Measurements from ENCODE around the gene MCOLN1.

MCOLN1 gene

DNA sequence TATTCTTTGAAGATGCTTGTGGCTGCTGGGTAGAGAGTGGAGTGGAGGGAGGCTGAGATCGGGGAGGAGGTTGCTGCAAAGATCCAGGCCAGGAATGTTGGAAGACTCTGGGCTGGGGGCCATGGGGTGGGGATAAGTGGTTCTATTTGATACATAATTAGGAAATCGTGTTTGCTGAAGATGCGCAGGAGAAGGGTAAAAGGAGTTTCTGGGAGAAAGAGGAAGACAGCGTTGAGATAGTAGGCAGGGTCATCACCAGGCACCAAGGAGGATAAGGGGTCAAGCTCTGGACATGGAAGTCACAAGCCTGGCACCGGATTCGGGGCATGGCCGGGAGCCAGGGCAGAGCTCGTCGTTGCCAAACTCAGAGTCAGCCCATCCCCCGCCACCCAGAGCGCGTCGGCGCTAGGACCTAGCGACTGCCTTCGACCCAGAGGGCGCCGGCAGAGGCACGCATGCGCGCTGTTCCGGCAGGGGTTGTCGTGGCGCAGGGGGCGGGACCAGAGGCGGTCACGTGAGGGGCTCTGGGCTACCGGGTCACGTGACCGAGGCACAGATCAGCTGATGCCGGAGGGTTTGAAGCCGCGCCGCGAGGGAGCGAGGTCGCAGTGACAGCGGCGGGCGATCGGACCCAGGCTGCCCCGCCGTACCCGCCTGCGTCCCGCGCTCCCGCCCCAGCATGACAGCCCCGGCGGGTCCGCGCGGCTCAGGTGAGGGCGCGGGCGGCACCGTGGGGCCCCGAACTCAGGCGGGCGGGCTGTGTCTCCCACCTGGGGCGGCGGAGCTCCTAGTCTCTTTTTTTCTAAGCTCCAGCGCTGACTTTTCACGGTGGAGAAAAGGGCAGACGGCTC, at the start of gene MCOLN1:
Gene MCOLN1, plus strand, starts transcription at position 553 of the 851 bp plus-strand sequence. Its CDS starts 127 bp downstream, at position 680.
- in situ Hi-C loops (cut with HindIII; ENCODE audit: low sequenced_read_pairs): no loop called here

- in situ Hi-C loops (cut with HindIII; ENCODE audit: low sequenced_read_pairs): no loop called here
Measured at GRCh38 chr19:7475665-7476064, 46.8 kb upstream of the MCOLN1 start.

DNA sequence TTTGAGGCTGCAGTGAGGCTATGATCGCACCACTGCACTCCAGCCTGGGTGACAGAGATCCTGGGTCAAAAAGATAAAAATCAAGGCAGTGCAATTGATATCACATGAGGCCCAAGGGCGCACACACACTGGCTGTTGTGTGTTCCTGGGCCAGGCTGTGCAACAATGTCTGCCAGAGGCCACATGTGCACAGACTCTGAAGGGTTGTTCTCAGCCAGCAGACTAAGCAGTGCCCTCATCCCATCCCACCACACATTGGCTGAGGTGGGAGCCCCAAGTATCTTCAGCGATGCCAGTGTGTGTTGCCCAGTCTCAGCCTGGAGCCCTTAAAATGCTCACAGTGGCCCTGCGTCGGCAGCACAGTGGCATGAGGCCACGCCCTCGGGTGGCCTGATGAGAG, 46.2 kb upstream of the MCOLN1 start:
- in situ Hi-C loops (cut with HindIII; ENCODE audit: low sequenced_read_pairs): no loop called here

GRCh38 chr19:7476777-7477494, 45.5 kb upstream of the MCOLN1 start:
- in situ Hi-C loops (cut with HindIII; ENCODE audit: low sequenced_read_pairs): no loop called here

DNA sequence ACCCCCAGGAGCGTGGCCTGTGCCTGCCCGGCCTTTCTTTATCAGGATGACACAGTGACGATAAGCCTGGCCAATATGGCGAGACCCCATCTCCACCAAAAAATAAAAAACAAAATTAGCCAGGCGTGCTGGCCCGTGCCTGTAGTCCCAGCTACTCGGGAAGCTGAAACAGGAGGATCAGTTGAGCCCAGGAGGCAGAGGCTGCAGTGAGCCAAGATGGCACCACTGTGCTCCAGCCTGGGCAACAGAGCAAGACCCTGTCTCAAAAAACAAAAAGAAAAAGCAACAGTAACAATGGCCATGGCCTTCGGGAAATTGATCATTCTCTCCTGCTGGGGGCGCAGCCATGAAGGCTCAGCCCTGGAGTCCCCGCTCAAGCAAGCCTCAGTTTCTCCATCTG, 44.7 kb upstream of the MCOLN1 start:
- in situ Hi-C loops (cut with HindIII; ENCODE audit: low sequenced_read_pairs): no loop called here

DNA sequence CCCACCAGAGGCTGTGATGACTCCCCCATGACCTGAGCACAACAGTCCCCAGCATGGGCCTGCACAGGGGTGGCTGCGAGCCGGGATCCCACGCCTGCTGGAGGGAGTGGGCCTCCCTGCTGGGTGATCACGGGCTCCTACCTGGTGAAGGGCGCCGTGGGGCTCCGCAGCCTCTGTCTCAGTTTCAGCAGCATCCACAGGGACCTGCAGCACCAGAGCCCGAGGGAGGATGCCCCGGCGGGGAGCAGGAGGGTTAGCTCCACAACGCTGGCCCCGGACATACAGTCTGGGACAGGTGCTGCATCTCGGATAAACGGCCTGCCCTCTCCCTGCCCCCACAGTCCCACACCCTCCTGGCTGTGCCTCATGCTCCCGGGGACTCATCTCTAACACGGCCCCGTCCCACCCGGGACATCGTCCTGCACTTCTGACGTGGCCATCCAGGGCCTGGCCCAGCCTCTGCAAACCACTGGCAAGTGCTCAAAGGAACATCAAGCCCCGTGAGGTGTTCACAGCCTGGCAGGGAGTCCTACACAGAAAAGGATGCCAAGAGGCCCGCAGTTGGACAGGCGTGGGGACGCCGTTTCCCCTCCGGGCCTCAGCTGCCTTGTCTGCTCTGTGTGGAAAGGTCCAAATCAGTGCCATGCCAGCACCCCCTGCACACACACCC, 44.1 kb upstream of the MCOLN1 start:
- in situ Hi-C loops (cut with HindIII; ENCODE audit: low sequenced_read_pairs): no loop called here

- in situ Hi-C loops (cut with HindIII; ENCODE audit: low sequenced_read_pairs): no loop called here
Measured at GRCh38 chr19:7478843-7479227, 43.6 kb upstream of the MCOLN1 start.

DNA sequence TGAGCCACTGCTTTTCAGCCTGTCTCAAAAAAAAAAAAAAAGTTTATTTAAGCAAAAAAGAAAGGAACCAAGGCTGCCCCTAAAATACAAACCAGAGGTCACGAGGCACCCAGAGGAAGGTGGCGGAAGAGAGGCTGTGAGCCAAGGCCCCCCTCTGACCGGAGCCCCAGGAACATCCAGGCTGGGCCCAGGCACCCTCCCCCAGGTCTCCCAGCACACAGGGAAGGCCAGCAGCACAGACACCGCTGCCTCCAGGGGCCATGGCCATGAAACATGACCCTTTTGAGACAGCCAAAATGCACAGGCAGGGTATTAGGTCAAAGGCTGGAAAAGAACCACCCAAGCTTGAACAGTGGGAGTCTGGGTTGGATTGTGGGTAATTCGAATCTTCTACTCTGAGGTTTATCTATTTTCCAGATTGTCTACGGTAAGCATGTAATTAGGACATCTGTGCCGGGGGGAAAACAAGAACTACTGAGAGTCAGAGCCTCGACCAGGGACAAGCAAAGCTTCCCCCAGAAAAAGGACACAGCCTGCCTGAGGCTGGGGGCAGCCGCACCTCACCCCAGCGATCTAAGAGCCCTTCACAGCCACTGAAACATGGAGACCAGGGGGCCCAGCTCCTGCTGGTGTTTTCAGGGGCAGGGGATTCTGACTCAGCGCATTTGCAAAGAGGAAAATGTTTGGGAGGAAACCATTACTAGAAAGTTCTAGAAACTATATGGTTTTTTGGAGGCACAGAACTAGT, 42.0 kb upstream of the MCOLN1 start:
- in situ Hi-C loops (cut with HindIII; ENCODE audit: low sequenced_read_pairs): no loop called here

GRCh38 chr19:7480970-7481255, 41.5 kb upstream of the MCOLN1 start:
- in situ Hi-C loops (cut with HindIII; ENCODE audit: low sequenced_read_pairs): no loop called here

DNA sequence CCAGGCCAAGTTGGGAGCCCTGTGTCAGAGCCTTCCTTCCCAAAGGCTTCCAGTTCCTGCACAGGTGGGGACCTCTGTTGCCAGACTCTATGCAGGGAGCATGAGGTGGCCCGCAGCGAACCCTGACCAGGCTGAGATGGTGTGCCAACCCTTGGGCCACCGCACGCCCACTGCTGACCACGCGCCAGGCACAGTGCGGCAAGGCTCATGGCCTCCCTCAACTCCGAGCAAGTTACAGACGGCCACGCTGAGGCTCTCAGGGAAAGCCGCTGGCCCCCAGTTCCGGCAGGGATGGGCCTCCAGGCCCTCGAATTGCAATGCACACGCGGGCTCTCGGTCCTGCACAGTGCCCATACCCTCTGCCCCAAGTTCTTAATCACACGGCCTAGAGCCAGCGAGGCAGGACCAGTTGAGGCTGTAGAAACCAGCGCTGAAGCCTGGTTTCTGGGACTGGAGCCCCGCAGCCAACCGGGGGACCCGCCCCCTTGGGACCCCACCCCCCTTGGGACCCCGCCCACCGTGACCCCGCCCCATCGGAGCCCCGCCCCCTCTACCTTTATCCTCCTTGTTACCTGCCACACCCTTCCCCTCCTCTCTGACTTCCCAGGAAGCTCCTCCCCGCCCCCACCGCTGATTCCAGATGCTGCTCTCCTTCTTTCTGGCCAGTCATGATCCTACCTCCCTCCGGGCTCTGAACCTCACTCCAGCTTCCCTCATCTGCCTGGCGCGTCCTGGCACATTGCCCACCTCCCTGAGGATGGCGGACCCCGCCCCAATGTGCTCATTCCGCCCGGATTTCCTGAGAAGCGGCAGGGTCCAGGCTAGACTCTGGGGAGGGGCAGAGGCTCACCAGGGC, 39.6 kb upstream of the MCOLN1 start:
- in situ Hi-C loops (cut with HindIII; ENCODE audit: low sequenced_read_pairs): no loop called here

DNA sequence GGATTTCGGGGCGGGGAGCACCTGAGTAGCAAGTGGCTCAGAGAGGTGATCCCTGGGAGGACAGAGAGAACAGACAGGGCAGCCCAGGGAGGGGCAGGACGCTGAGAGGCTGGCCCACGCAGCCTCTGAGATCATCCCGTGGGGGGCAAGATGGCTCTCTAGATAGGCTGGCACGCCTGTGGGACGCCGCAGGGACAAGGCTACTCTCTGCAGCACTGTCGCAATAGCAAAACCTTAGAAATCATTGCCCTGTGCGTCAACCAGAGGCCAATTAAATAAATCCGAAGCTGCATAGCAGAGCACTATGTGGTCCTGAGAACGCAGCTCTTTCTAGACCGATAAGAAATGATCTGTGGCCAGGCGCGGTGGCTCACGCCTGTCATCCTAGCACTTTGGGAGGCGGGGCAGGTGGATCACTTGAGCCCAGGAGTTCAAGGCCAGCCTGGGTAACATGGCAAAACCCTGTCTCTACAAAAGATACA, 38.7 kb upstream of the MCOLN1 start:
- in situ Hi-C loops (cut with HindIII; ENCODE audit: low sequenced_read_pairs): no loop called here

GRCh38 chr19:7486923-7487322, 35.5 kb upstream of the MCOLN1 start:
- in situ Hi-C loops (cut with HindIII; ENCODE audit: low sequenced_read_pairs): no loop called here

DNA sequence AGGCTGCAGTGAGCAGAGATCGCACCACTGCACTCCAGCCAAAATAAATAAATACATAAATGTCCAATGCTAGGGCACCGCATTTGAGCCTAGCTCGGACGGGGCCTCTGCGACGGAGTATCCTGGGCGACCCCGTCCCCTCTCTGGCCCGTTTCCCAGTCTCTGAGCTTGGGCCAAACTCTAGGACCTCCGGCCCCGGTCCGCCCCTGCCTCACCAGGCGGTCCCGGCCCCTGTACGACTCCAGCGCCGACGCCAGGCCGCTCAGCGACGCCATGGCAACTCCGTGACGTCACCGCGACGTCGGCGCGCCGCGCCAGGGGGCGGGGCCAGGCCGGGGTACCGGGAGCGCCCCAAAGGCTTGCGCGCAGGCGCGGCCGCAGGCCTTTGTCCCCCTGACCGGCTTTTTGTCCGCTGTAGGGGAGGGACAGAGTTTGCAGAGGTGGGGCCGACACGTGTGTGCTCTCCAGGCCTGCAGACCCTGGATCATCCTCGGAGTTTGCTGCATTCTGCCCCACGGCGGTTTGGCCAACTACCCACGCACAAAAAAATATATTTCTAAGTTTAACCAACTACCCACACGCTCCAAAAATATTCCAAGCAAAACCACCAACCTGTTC, 33.6 kb upstream of the MCOLN1 start, which contains the start of gene PEX11G:
Gene PEX11G, minus strand, starts transcription at position 300 of the 618 bp plus-strand sequence. Its CDS starts 25 bp downstream, at position 275.
- in situ Hi-C loops (cut with HindIII; ENCODE audit: low sequenced_read_pairs): no loop called here

GRCh38 chr19:7489609-7490044, 32.8 kb upstream of the MCOLN1 start:
- in situ Hi-C loops (cut with HindIII; ENCODE audit: low sequenced_read_pairs): no loop called here

DNA sequence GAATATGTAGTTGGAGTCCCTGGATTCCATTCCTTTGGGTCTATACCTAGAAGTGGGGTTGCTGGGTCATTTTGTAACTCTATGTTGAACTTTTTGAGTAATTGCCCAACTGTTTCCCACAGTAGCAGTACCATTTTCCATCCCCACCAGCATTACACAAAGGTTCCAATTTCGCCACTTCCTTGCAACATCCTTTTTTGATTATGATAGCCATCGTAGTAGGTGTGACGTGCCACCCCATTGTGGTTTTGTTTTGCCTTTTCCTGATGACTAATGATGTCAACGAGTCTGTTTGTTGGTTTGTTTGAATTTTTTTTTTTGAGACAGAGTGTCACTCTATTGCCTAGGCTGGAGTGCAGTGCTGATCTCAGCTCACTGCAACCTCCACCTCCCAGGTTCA, 30.3 kb upstream of the MCOLN1 start:
- in situ Hi-C loops (cut with HindIII; ENCODE audit: low sequenced_read_pairs): no loop called here

DNA sequence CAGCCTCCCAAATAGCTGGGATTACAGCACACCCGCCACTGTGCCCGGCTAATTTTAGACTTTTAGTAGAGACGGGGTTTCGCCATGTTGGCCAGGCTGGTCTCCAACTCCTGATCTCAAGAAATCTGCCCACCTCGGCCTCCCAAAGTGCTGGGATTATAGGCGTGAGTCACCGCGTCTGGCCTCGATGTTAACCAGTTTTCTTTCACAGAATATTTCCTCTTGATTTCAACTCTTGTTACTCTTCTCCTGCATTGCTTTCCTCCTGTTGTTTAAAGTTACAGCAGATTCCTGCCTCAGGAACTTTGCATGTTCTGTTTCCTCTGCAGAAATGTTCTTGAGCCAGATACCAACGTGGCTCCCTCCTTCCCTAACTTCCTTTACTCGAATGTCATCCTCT, 29.9 kb upstream of the MCOLN1 start:
- in situ Hi-C loops (cut with HindIII; ENCODE audit: low sequenced_read_pairs): no loop called here

DNA sequence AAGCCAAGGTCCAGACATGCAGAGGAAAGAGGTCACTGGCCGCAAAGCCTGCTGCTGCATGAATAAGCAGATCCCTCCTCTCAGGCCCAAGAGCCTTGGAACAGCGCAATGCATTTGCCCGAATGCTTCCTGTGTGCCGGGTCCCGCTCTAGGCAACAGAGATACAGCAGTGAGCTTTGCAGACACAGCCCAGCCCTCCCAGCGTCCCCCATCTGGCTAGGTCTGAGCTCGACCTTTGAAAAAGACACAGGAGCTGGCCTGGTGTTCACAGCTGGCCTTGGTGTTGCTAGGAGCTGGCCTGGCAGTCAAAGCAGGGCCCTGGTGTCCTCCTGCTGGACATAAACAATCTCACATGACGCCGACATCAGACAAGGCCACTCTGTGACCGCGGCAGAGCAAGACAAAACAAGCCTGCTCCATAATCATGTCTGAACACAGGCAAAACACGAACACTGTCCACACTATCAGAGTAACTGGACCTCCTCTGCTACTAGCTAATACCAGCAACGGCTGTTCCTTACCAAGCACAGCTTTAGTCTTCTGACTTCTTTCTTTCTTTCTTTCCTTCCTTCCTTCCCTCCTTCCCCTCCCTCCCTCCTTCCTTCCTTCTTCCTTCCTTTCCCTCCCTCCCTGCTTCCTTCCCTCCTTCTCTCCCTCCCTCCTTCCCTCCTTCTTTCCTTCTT, 27.9 kb upstream of the MCOLN1 start:
- in situ Hi-C loops (cut with HindIII; ENCODE audit: low sequenced_read_pairs): no loop called here

DNA sequence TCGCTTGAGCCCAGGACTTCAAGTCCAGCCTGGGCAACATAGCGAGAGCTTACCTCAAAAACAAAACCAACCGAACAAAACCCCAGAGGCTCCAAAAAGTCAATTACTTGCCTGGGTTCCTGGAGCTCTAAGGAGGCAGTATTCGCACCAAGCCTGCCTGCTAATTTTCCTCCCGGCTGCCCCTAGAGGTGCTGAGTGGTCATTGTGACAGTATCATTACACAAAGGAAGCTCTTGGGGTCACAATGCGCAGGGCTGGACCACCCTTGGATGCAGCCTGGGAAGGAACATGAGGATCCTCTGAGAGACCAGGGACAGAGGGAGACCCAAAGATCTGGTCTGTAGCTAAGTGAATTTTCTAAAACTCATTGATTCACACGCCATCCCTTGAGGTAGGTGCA, 25.1 kb upstream of the MCOLN1 start:
- in situ Hi-C loops (cut with HindIII; ENCODE audit: low sequenced_read_pairs): no loop called here
